CD4-positive, alpha-beta T cell treated with Interleukin-6 for 4 hours (primary cell): ENCODE results near the gene HBG2.

Experiments
- DNase-seq: peaks from one replicate; pipeline ENCODE4 v3.0.0-alpha.2; 2020; ENCODE audit warnings: mixed read lengths

HBG2 gene

DNA sequence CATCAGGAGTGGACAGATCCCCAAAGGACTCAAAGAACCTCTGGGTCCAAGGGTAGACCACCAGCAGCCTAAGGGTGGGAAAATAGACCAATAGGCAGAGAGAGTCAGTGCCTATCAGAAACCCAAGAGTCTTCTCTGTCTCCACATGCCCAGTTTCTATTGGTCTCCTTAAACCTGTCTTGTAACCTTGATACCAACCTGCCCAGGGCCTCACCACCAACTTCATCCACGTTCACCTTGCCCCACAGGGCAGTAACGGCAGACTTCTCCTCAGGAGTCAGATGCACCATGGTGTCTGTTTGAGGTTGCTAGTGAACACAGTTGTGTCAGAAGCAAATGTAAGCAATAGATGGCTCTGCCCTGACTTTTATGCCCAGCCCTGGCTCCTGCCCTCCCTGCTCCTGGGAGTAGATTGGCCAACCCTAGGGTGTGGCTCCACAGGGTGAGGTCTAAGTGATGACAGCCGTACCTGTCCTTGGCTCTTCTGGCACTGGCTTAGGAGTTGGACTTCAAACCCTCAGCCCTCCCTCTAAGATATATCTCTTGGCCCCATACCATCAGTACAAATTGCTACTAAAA, 27.8 kb downstream of the HBG2 start, which contains the start of gene HBB:
Gene HBB, minus strand, starts transcription at position 340 of the 579 bp plus-strand sequence. Its CDS starts 50 bp downstream, at position 290.
- no peak for DNase-seq

DNA sequence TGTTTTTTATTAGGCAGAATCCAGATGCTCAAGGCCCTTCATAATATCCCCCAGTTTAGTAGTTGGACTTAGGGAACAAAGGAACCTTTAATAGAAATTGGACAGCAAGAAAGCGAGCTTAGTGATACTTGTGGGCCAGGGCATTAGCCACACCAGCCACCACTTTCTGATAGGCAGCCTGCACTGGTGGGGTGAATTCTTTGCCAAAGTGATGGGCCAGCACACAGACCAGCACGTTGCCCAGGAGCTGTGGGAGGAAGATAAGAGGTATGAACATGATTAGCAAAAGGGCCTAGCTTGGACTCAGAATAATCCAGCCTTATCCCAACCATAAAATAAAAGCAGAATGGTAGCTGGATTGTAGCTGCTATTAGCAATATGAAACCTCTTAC, 29.1 kb downstream of the HBG2 start:
- no peak for DNase-seq

DNA sequence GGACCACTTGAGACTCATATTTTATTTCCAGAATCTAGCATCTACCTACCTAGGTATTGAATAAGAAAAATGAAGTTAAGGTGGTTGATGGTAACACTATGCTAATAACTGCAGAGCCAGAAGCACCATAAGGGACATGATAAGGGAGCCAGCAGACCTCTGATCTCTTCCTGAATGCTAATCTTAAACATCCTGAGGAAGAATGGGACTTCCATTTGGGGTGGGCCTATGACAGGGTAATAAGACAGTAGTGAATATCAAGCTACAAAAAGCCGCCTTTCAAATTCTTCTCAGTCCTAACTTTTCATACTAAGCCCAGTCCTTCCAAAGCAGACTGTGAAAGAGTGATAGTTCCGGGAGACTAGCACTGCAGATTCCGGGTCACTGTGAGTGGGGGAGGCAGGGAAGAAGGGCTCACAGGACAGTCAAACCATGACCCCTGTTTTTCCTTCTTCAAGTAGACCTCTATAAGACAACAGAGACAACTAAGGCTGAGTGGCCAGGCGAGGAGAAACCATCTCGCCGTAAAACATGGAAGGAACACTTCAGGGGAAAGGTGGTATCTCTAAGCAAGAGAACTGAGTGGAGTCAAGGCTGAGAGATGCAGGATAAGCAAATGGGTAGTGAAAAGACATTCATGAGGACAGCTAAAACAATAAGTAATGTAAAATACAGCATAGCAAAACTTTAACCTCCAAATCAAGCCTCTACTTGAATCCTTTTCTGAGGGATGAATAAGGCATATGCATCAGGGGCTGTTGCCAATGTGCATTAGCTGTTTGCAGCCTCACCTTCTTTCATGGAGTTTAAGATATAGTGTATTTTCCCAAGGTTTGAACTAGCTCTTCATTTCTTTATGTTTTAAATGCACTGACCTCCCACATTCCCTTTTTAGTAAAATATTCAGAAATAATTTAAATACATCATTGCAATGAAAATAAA, 29.8 kb downstream of the HBG2 start:
- DNase-seq = no peak

DNA sequence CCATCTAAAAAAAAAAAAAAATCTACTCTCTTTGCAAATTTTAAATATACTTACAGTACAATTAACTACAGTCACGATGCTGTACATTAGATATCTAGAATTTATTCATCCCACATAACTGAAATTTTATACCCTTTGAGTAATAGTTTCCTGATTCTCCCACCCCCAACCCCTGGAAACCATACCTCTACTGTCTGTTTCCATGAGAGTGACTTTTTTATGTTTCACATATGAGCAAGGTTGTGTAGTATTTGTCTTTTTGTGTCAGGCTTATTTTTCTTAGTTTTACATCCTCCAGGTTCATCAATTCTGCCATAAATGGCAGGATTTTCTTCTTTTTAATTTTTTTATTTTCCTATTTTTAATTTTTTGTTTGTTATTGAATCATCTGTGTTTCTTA, 30.9 kb downstream of the HBG2 start:
- DNase-seq = no peak

DNA sequence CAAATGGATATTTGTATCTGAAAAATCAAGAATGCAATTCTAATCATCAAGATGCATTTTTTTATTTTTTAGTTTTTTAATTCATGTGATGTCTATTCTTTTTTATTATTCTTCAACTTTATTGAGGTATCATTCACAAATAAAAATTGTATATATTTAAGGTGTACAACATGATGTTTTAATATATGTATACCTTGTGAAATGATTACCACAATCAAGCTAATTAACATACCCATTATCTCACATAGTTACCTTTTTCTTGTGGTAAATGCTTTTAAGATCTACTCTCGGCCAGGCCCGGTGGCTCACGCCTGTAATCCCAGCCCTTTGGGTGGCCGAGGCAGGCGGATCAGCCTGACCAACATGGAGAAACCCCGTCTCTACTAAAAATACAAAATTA, 31.4 kb downstream of the HBG2 start:
- DNase-seq = no peak

DNA sequence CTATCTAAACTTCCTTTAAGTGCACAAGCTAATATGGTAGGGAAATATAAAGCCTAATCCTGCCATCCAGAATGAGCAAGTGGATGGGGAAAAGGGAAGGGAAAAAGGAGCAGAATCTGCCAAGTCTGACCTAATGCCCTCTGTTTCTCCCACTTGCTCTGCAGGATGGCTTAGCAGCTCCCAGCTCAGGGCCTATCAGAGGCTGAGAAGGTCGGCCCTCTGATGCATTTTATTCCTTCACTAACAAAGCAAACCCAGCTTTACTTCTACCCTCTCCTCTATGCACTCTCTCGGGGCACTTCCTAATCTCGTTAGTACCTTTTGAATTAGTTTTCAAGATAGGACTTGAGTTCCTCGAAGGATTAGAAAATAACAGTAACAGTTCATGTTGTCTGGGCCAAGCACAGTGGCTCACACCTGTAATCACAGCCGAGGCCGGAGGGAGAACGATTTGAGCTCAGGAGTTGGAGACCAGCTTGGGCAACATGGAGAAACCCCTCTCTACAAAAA, 44.1 kb downstream of the HBG2 start:
- no peak for DNase-seq

DNA sequence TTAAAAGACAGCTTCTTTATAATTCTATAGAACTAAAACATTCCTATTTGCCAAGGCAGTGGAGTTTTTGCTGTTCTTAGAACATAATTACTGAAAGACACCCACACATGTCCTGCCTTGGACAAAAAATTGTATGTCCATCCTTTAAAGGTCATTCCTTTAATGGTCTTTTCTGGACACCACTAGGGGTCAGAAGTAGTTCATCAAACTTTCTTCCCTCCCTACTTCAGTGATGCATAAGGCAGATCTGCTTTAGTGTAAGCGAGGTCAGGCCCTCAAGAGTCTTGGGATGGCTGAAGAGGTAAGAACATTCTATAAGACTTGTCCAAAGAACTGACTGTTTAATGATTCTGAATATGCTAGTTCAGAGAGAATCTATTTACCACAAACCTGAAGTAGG, 49.8 kb downstream of the HBG2 start:
- no peak for DNase-seq

DNA sequence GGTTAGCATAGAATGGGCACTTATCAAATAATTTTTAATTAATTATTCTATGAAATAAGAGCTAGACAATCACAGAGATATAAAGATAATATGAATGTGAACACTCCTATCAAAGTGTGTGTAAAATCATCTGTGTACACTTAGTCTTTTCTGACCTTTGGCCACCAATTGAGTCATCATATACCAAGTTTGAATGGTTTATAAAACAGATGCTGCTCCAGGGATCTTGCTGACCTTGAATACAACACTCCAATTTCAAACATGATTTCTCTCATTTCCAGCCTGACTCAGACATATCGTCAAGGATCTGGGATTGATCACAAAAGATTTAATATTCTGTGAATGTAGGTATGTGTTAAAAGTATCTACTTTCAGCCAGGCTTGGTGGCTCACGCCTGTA, 51.2 kb downstream of the HBG2 start:
- DNase-seq = no peak
